ENCODE results near the gene ZBTB42.

ZBTB42 gene

DNA sequence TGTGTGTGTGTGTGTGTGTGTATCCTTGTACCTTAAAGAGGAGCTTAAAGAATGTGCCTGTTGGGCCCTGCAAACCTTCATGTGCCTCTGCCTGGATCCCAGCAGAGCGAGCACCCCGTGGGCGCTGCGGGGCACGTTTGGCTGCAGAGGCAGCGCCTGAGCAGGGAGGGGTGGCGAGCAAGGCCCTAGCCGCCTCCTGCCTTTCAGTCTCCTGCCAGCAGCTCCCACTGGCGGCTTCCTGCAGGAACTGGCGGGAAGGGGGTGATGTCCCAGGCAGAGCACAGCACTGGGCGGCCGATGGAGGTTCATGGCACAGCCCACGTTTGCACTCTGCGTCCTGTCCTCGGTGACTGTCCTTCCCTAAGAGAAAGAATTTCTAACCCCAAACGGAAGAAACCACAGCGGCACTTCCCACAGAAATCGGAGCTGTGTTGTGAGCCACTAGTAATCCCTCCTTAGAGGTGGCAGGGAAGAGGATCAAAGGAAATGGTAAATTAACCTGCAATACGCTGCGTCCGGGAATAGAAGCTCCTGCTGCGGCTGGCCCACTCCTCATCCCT is 19.8 kb downstream of the ZBTB42 start:
- no peak overlapping the region for H3K4me3 ChIP-seq (ENCODE audit: low read length)
- H3F3A ChIP-seq (ENCODE audit: control insufficient read depth, insufficient read depth): 0 out of 2 replicates have a peak, but pooled peaks cover 2% of the 10 kb centered on the region
- H3K27ac ChIP-seq (ENCODE audit: low read depth, low read length): no peak overlapping the region
- peaks cover 24% of the 10 kb centered on the region for H3K79me2 ChIP-seq (ENCODE audit: control insufficient read depth, low read length)
- H3K9me2 ChIP-seq (replicated peaks; ENCODE audit: control insufficient read depth, low read length): no peaks in the 10 kb centered on the region
- peaks cover 4% of the 10 kb centered on the region; the same call in 1 of the 2 replicates for H3K9me3 ChIP-seq (ENCODE audit: control insufficient read depth, insufficient read depth, low read length)
- peaks cover 11% of the 10 kb centered on the region; the same call in 1 of the 2 replicates for H3K36me3 ChIP-seq (ENCODE audit: control insufficient read depth, low read length)
- H3K27me3 ChIP-seq (ENCODE audit: control insufficient read depth, low read length): no peaks in the 10 kb centered on the region
- no peaks in the 10 kb centered on the region for H4K20me1 ChIP-seq (ENCODE audit: control insufficient read depth, insufficient read depth, low read depth, low read length)
- TF ChIP-seq EZH2phosphoT487 (IDR thresholded peaks at IDR 0.05; ENCODE audit: borderline replicate concordance, low read length): no peak
- TF ChIP-seq, protein P1, sequence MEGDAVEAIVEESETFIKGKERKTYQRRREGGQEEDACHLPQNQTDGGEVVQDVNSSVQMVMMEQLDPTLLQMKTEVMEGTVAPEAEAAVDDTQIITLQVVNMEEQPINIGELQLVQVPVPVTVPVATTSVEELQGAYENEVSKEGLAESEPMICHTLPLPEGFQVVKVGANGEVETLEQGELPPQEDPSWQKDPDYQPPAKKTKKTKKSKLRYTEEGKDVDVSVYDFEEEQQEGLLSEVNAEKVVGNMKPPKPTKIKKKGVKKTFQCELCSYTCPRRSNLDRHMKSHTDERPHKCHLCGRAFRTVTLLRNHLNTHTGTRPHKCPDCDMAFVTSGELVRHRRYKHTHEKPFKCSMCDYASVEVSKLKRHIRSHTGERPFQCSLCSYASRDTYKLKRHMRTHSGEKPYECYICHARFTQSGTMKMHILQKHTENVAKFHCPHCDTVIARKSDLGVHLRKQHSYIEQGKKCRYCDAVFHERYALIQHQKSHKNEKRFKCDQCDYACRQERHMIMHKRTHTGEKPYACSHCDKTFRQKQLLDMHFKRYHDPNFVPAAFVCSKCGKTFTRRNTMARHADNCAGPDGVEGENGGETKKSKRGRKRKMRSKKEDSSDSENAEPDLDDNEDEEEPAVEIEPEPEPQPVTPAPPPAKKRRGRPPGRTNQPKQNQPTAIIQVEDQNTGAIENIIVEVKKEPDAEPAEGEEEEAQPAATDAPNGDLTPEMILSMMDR (IDR thresholded peaks at IDR 0.05; ENCODE audit: low read depth, low read length, poor library complexity, severe bottlenecking): no peak
- no peak overlapping the region for H3K4me2 ChIP-seq (ENCODE audit: low read length)
- peaks cover 12% of the 10 kb centered on the region for H3K4me1 ChIP-seq (ENCODE audit: control insufficient read depth, low read length)

DNA sequence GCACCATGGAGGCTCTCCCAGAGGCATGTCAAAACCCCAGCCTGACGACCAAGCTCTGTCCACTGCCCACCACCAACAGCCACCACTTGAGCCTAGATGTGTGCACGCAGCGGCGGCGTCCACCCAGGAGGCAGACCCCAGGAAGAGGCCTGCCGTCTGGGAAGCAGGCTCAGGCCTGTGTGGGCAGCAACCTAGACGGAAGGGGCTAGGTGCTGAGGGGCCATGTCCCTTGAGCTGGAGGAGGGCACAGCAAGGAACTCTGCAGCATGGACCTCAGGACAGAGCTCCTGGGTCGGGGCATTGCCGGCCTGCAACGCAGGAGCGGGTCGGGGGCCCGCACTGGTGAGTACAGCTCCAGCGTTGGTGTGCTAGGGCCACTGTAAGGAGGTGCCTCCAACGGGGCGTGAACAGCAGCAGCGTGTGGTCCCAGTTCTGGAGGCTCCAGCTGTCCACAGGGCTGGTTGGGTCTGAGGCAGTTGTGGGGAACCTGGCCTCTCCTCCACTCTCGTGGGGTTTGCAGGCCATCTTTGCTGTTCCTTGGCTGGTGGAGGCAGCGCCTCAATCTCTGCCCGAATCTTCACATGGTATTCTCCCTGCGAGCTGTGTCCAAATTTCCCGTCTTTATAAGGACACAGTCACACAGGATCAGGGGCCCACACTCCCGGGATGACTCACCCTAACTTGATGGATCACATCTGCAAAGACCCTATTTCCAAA is 20.5 kb downstream of the ZBTB42 start:
- H3K4me2 ChIP-seq (ENCODE audit: low read length): no peak overlapping the region
- peaks cover 19% of the 10 kb centered on the region for H3K79me2 ChIP-seq (ENCODE audit: control insufficient read depth, low read length)
- peaks cover 4% of the 10 kb centered on the region; the same call in 1 of the 2 replicates for H3K9me3 ChIP-seq (ENCODE audit: control insufficient read depth, insufficient read depth, low read length)
- H3K9me2 ChIP-seq (replicated peaks; ENCODE audit: control insufficient read depth, low read length): no peaks in the 10 kb centered on the region
- H3K27ac ChIP-seq (ENCODE audit: low read depth, low read length): no peak overlapping the region
- TF ChIP-seq, protein P1 (IDR thresholded peaks at IDR 0.05; ENCODE audit: low read depth, low read length, poor library complexity, severe bottlenecking): no peak
- no peak for TF ChIP-seq EZH2phosphoT487 (IDR thresholded peaks at IDR 0.05; ENCODE audit: borderline replicate concordance, low read length)
- H3K27me3 ChIP-seq (ENCODE audit: control insufficient read depth, low read length): no peaks in the 10 kb centered on the region
- H3F3A ChIP-seq (ENCODE audit: control insufficient read depth, insufficient read depth): 0 out of 2 replicates have a peak, but pooled peaks cover 2% of the 10 kb centered on the region
- no peaks in the 10 kb centered on the region for H4K20me1 ChIP-seq (ENCODE audit: control insufficient read depth, insufficient read depth, low read depth, low read length)
- H3K4me1 ChIP-seq (ENCODE audit: control insufficient read depth, low read length): peaks cover 15% of the 10 kb centered on the region
- H3K36me3 ChIP-seq (ENCODE audit: control insufficient read depth, low read length): peaks cover 11% of the 10 kb centered on the region; the same call in 1 of the 2 replicates
- H3K4me3 ChIP-seq (ENCODE audit: low read length): no peak overlapping the region

DNA sequence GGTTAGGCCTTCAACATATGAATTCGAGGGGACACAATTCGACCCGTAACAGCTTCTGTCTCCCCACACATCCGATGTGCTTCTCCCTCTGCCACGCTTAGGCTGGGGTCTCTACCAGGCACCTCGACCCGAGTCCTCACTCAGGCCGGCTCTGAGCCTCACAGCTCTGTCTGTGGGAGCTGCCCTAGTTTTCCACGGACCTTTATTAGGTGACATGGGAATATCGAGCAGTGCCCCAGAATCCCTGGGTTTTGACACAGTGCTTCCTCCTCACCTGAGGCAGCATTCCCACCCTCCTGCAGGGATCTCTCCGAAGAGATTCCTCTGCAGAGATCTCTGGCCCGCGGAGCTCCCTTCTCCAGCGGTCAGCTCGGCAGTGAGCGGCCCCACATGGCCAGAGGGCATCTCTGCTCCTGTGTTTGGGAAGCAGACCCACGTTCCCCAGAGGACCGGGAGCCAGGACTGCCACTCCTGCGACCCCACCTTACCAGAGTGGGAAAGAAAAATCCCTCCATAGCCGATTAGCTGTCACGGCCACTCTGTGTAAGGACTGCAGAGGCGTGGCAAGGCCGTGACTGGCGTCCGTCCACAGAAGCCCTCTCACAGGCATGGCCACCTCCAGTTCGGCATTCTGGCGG is 21.2 kb downstream of the ZBTB42 start:
- TF ChIP-seq, protein P1 (IDR thresholded peaks at IDR 0.05; ENCODE audit: low read depth, low read length, poor library complexity, severe bottlenecking): no peak
- TF ChIP-seq EZH2phosphoT487 (IDR thresholded peaks at IDR 0.05; ENCODE audit: borderline replicate concordance, low read length): no peak

More for the DNA sequence above, 21.2 kb downstream of the ZBTB42 start:
- peaks cover 4% of the 10 kb centered on the region; the same call in 1 of the 2 replicates for H3K9me3 ChIP-seq (ENCODE audit: control insufficient read depth, insufficient read depth, low read length)
- no peak overlapping the region for H3K4me3 ChIP-seq (ENCODE audit: low read length)
- peaks cover 11% of the 10 kb centered on the region for H3K4me1 ChIP-seq (ENCODE audit: control insufficient read depth, low read length)
- H3K36me3 ChIP-seq (ENCODE audit: control insufficient read depth, low read length): peaks cover 11% of the 10 kb centered on the region; the same call in 1 of the 2 replicates
- no peak overlapping the region for H3K4me2 ChIP-seq (ENCODE audit: low read length)
- no peaks in the 10 kb centered on the region for H3K27me3 ChIP-seq (ENCODE audit: control insufficient read depth, low read length)
- no peaks in the 10 kb centered on the region for H4K20me1 ChIP-seq (ENCODE audit: control insufficient read depth, insufficient read depth, low read depth, low read length)
- no peak overlapping the region for H3K27ac ChIP-seq (ENCODE audit: low read depth, low read length)
- 0 out of 2 replicates have a peak, but pooled peaks cover 2% of the 10 kb centered on the region for H3F3A ChIP-seq (ENCODE audit: control insufficient read depth, insufficient read depth)
- H3K79me2 ChIP-seq (ENCODE audit: control insufficient read depth, low read length): peaks cover 12% of the 10 kb centered on the region
- H3K9me2 ChIP-seq (replicated peaks; ENCODE audit: control insufficient read depth, low read length): no peaks in the 10 kb centered on the region

Data from DOHH2 (cell line).